GM12873 (cell line): ENCODE measurements around the gene FAAP20.

ENCODE experiments used
- TF ChIP-seq, protein P1 (sequence below): IDR thresholded peaks from 2 replicates; pipeline ENCODE4 v1.5.1; 2012; ENCODE audit warnings: low read depth, mild to moderate bottlenecking, moderate library complexity, low read length, control low read depth; ENCODE audit not compliant: insufficient read depth; ENCODE audit errors: missing control alignments

FAAP20 gene

GRCh38 chr1:2202008-2202575, 7.5 kb upstream of the FAAP20 start:
- TF ChIP-seq, protein P1, sequence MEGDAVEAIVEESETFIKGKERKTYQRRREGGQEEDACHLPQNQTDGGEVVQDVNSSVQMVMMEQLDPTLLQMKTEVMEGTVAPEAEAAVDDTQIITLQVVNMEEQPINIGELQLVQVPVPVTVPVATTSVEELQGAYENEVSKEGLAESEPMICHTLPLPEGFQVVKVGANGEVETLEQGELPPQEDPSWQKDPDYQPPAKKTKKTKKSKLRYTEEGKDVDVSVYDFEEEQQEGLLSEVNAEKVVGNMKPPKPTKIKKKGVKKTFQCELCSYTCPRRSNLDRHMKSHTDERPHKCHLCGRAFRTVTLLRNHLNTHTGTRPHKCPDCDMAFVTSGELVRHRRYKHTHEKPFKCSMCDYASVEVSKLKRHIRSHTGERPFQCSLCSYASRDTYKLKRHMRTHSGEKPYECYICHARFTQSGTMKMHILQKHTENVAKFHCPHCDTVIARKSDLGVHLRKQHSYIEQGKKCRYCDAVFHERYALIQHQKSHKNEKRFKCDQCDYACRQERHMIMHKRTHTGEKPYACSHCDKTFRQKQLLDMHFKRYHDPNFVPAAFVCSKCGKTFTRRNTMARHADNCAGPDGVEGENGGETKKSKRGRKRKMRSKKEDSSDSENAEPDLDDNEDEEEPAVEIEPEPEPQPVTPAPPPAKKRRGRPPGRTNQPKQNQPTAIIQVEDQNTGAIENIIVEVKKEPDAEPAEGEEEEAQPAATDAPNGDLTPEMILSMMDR: no peak

- TF ChIP-seq, protein P1: no peak
Measured at GRCh38 chr1:2201062-2201461, 6.5 kb upstream of the FAAP20 start.

GRCh38 chr1:2200308-2200943, 5.9 kb upstream of the FAAP20 start:
- TF ChIP-seq, protein P1: no peak

DNA sequence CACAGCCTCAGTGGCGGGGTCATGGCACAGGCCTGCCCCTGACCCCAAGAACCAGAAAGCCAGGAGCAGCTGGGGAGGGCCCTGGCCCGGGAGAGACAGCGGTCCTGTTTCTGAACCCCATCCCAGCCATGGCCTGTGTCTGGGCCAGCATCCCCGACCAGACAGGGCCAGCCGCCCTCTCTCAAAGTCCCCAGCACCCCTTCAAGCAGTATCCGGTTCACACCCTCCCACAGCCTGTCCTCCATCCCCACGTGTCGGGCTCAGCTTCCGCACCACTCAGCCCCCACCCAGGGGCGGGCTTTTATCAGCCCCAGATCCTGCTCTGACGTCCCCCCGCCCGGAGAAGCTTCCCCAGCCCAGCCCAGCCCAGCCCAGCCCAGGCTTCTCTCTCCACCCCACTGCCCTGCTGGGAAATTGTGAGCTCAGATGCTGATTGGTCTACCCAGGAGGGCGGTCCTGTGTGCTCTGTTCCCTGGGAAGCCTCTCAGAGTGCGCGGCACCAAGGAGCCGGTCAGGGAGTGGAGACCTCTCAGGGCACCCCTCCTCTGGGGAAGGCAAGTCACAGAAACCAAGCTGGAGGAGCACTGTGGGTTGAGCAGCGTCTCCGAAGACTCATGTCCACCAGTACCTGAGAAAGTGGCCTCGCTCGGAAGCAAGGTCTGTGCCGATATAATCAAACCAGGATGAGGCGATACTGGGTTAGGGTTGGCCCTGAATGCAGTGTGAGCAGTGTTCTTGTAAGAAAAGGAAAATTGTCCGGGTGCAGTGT, 4.7 kb upstream of the FAAP20 start:
- TF ChIP-seq, protein P1: peak; percentile 12

DNA sequence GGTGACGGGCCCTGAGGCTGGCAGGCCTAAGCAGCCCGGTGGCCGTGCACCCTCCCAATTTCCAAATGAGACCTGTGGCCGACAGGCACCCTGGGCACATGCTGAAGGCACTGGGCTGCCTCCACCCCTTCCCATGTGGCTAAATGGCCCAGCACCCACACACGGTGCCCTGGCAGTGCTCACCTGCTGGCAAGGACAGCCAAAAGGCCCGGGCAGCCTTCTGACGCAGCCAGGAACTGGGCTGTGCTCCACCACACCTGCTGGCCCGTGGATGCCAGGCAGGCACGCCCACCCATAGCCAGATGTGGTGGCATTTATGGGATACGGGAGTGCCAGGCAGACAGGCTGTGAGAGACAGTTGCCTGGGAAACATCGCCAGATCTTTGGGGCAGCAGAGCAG, 4.0 kb upstream of the FAAP20 start:
- TF ChIP-seq, protein P1: no peak

DNA sequence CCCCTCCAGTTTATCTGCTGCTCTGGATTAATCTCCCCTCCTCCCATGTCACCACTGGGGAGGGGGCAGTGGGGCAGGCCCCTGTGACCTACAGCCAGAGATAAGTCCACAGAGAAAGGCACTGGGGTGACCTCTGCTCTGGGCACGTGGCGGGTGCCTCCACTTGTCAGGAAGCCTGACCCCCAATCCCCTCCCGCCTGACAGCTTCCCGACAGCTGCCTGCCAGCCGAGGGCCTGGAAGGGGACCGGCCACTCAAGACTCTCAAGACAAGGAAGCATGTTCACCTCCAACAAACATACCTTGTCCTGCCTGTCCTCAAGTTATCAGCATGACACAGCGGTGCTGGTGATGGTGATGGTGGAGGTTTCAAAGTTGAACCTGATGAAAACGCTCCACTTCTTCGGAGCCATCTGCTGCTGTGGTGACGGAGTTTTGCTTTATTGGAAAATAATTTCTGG, 3.2 kb upstream of the FAAP20 start:
- TF ChIP-seq, protein P1: no peak

DNA sequence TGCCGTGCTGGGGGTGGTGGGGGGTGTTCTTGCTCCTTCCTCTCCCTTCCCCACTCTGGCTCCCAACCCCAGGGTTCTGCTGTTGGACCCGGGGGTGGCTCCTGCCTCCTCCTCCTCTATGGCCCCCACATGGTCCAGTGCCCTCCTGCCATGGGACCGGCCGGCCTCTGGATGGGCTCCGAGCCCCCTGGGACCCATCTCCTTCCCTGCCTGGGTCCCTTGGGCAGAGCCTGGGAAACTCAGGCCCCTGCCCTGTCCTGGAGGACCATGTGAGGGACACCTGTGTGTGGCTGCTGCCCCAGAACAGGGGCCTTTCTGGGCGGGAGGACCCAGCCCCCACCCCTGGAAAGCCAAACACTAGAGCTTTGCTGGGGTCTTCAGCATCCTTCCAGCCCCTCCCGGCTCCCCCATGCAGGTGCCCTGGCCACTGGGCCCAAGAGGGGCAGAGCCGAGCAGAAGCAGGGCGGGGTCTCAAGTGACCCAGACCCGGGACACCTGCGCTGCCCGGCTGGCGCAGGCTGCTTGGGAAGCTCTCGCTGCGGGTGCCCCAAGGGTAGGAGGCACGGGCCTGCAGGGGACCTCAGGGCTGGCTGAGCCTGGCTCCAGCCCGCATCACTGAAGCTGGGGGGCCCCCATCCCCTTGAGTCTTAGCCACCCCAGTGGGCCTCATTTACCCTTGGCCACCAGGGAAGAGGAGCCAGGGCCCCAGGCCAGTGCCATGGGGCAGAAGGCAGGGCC, 2.5 kb upstream of the FAAP20 start:
- TF ChIP-seq, protein P1: no peak
